A549 (cell line): ENCODE measurements around the gene PFKFB3. TPM values are rescaled to one million over a fixed set of nuclear protein-coding genes. Genes with fewer than 3 reads are reported as not detected.

Experiments used
- ATAC-seq, 2 experiments: fragments of 200-7000 bp in 1 of 2; fragments of >200 bp in 1 of 2; cut with Nextera tagmentation in 1 of 2; cut with Tn5 transposase in 1 of 2; 3 replicates each; pipeline versions ENCODE4 v1.8.0 to v1.9.1; 2018 to 2020; ENCODE audit warnings: mild to moderate bottlenecking in 1 of 2, moderate library complexity in 1 of 2
- CTCF ChIA-PET: fragments of 300-600 bp; sonication (Branson Sonifier 250); formaldehyde crosslinking; extraction: SDS; loops from one replicate; lab custom pipeline; 2021; ENCODE audit warnings: antibody characterized with exemption, inconsistent platforms; lab: Yijun Ruan, JAX
- POLR2A ChIA-PET: fragments of 350-600 bp; formaldehyde crosslinking; extraction: SDS; loops from one replicate; lab custom pipeline; 2021; ENCODE audit warnings: antibody characterized with exemption, inconsistent platforms; lab: Yijun Ruan, JAX
- DNase-seq, 2 experiments: peaks; one replicate each; pipeline versions ENCODE4 v3.0.0 to v3.0.0-alpha.2; 2011 to 2016; ENCODE audit warnings: low read depth in 1 of 2, low spot score in 1 of 2
- FAIRE-seq: peaks from 2 replicates; lab custom pipeline; 2011; peaks lifted over from hg19 to GRCh38; lab: Jason Lieb, UNC
- H3K27ac ChIP-seq, 2 experiments: fragments of >200 bp; sonication (Bioruptor Twin); formaldehyde crosslinking; 3 replicates each; pipeline ENCODE4 v1.5.1; 2016 to 2017
- H3K4me1 ChIP-seq: fragments of >200 bp; sonication (Bioruptor Twin); formaldehyde crosslinking; 3 replicates; pipeline ENCODE4 v1.6.1; 2016
- H3K4me2 ChIP-seq: fragments of >200 bp; sonication (Bioruptor Twin); formaldehyde crosslinking; 3 replicates; pipeline ENCODE4 v1.6.1; 2016
- H3K4me3 ChIP-seq: fragments of >200 bp; sonication (Bioruptor Twin); formaldehyde crosslinking; 3 replicates; pipeline ENCODE4 v1.5.1; 2016
- H3K9me3 ChIP-seq: fragments of >200 bp; sonication (Bioruptor Twin); formaldehyde crosslinking; 3 replicates; pipeline ENCODE4 v1.6.1; 2016
- ATOH8 ChIP-seq: fragments of 250-450 bp; sonication (Bioruptor Pico); IDR thresholded peaks from 2 replicates; pipeline ENCODE4 v1.5.0; 2020; ENCODE audit warnings: low read depth, mild to moderate bottlenecking, moderate library complexity
- CBX2 ChIP-seq: fragments of 200-600 bp; sonication (generic); IDR thresholded peaks from 2 replicates; pipeline ENCODE4 v1.6.1; 2016; ENCODE audit warnings: low read depth, mild to moderate bottlenecking, borderline replicate concordance
- CEBPB ChIP-seq, 2 experiments: fragments of >200 bp in 1 of 2; sonication (Bioruptor Twin) in 1 of 2; formaldehyde crosslinking in 1 of 2; IDR thresholded peaks; 2 replicates each; pipeline ENCODE4 v1.6.1; 2012 to 2016
- CHD2 ChIP-seq: fragments of 150-350 bp; IDR thresholded peaks from 2 replicates; pipeline ENCODE4 v1.6.1; 2014; ENCODE audit warnings: low read length; ENCODE audit not compliant: partially characterized antibody
- CHD4 ChIP-seq: fragments of 200-600 bp; sonication (generic); IDR thresholded peaks from 2 replicates; pipeline ENCODE4 v1.6.1; 2016; ENCODE audit warnings: antibody characterized with exemption, mild to moderate bottlenecking, borderline replicate concordance
- E2F6 ChIP-seq: IDR thresholded peaks from 2 replicates; pipeline ENCODE4 v1.6.1; 2012; ENCODE audit warnings: low read depth, borderline replicate concordance
- FOSB ChIP-seq: fragments of 250-450 bp; sonication (Bioruptor Pico); IDR thresholded peaks from 2 replicates; pipeline ENCODE4 v1.5.0; 2020; ENCODE audit warnings: mild to moderate bottlenecking, moderate library complexity
- FOSL2 ChIP-seq, 2 experiments: fragments of 450-650 bp in 1 of 2; fragments of >200 bp in 1 of 2; sonication (Bioruptor Twin) in 1 of 2; formaldehyde crosslinking; IDR thresholded peaks; 2 replicates each; pipeline versions ENCODE4 v1.5.0 to v1.6.1; 2016 to 2020; ENCODE audit warnings: mild to moderate bottlenecking in 1 of 2, moderate library complexity in 1 of 2
- FOXS1 ChIP-seq: fragments of 250-450 bp; sonication (Bioruptor Pico); IDR thresholded peaks from 2 replicates; pipeline ENCODE4 v1.5.0; 2020; ENCODE audit warnings: mild to moderate bottlenecking, moderate library complexity
- HES2 ChIP-seq: fragments of >200 bp; sonication (Bioruptor Twin); formaldehyde crosslinking; IDR thresholded peaks from 2 replicates; pipeline ENCODE4 v1.6.1; 2016
- HEYL ChIP-seq: fragments of 250-450 bp; sonication (Bioruptor Pico); IDR thresholded peaks from 2 replicates; pipeline ENCODE4 v1.8.0; 2021; ENCODE audit warnings: mild to moderate bottlenecking, moderate library complexity
- HOXA7 ChIP-seq: fragments of 250-450 bp; sonication (Bioruptor Pico); IDR thresholded peaks from 2 replicates; pipeline ENCODE4 v1.5.0; 2020; ENCODE audit warnings: mild to moderate bottlenecking, moderate library complexity
- HOXB13 ChIP-seq: fragments of 250-450 bp; sonication (Bioruptor Pico); IDR thresholded peaks from 2 replicates; pipeline ENCODE4 v1.5.0; 2020; ENCODE audit warnings: low read depth, mild to moderate bottlenecking, moderate library complexity
- HOXB5 ChIP-seq: fragments of 250-450 bp; sonication (Bioruptor Pico); IDR thresholded peaks from 2 replicates; pipeline ENCODE4 v1.5.0; 2020; ENCODE audit warnings: mild to moderate bottlenecking, moderate library complexity
- JUNB ChIP-seq: fragments of >200 bp; sonication (Bioruptor Twin); formaldehyde crosslinking; IDR thresholded peaks from 2 replicates; pipeline ENCODE4 v1.6.1; 2016
- KDM1A ChIP-seq: fragments of 200-600 bp; sonication (generic); IDR thresholded peaks from 2 replicates; pipeline ENCODE4 v1.6.1; 2016; ENCODE audit warnings: low read depth, mild to moderate bottlenecking
- KDM5A ChIP-seq: fragments of 200-600 bp; sonication (generic); IDR thresholded peaks from 2 replicates; pipeline ENCODE4 v1.6.1; 2016; ENCODE audit warnings: antibody characterized with exemption, mild to moderate bottlenecking
- MAFK ChIP-seq: fragments of 450-650 bp; IDR thresholded peaks from 2 replicates; pipeline ENCODE4 v1.6.1; 2014; ENCODE audit not compliant: partially characterized antibody
- MAZ ChIP-seq: fragments of 150-350 bp; IDR thresholded peaks from 2 replicates; pipeline ENCODE4 v1.6.1; 2014; ENCODE audit warnings: antibody characterized with exemption, low read depth, low read length, borderline replicate concordance
- NPAS2 ChIP-seq: fragments of 250-450 bp; sonication (Bioruptor Pico); IDR thresholded peaks from 2 replicates; pipeline ENCODE4 v1.8.0; 2022; ENCODE audit warnings: mild to moderate bottlenecking, moderate library complexity, borderline replicate concordance
- PHF8 ChIP-seq: fragments of 200-600 bp; sonication (generic); IDR thresholded peaks from 2 replicates; pipeline ENCODE4 v1.6.1; 2016; ENCODE audit warnings: low read depth, mild to moderate bottlenecking, antibody characterized with exemption, moderate library complexity, borderline replicate concordance
- POLR2AphosphoS2 ChIP-seq: conservative IDR thresholded peaks from 2 replicates; pipeline ENCODE4 v1.6.1; 2012; ENCODE audit warnings: low read length, improper control_type of control experiment, inconsistent platforms
- RFX5 ChIP-seq: fragments of 450-650 bp; IDR thresholded peaks from 2 replicates; pipeline ENCODE4 v1.7.1; 2014; ENCODE audit warnings: antibody characterized with exemption, mild to moderate bottlenecking, moderate library complexity
- SMC3 ChIP-seq: fragments of >200 bp; sonication (Bioruptor Twin); formaldehyde crosslinking; IDR thresholded peaks from 3 replicates; pipeline ENCODE4 v1.6.1; 2018; ENCODE audit warnings: inconsistent platforms
- SREBF2 ChIP-seq: fragments of 450-650 bp; IDR thresholded peaks from 2 replicates; pipeline ENCODE4 v1.6.1; 2014; ENCODE audit warnings: mild to moderate bottlenecking, moderate library complexity
- TFCP2L1 ChIP-seq: fragments of 250-450 bp; sonication (Bioruptor Pico); IDR thresholded peaks from 2 replicates; pipeline ENCODE4 v1.5.0; 2021; ENCODE audit warnings: mild to moderate bottlenecking
- ZC3H11A ChIP-seq: fragments of 450-650 bp; IDR thresholded peaks from 2 replicates; pipeline ENCODE4 v1.6.1; 2014; ENCODE audit warnings: antibody characterized with exemption, mild to moderate bottlenecking
- ZFP36 ChIP-seq: fragments of 450-650 bp; IDR thresholded peaks from 2 replicates; pipeline ENCODE4 v1.6.1; 2014; ENCODE audit warnings: borderline replicate concordance; ENCODE audit not compliant: partially characterized antibody
- ZNF302 ChIP-seq: fragments of 250-450 bp; sonication (Bioruptor Pico); IDR thresholded peaks from 2 replicates; pipeline ENCODE4 v1.9.0; 2021; ENCODE audit warnings: inconsistent platforms, mild to moderate bottlenecking, moderate library complexity
- ZSCAN20 ChIP-seq: fragments of 250-450 bp; sonication (Bioruptor Pico); IDR thresholded peaks from 2 replicates; pipeline ENCODE4 v1.8.0; 2022; ENCODE audit warnings: mild to moderate bottlenecking, moderate library complexity
- WGBS: methylation state at CpG from one replicate; pipeline ENCODE4 v1.1.6; 2017; ENCODE audit errors: missing lambda C conversion rate; 5-methylcytosine and 5-hydroxymethylcytosine counted together
- polyA plus RNA-seq, 4 experiments: library from polyadenylated mRNA; depleted of rRNA in 3 of 4; stranded (reverse); fragments of >200 nt; fragmentation: RNase III in 1 of 4; extraction: RNeasy Plus Mini Kit Qiagen cat#74134 plus additional on column Dnase treatment in 1 of 4; gene quantifications; 2 replicates in 3 of 4; 3 replicates in 1 of 4; pipeline ENCODE4 v1.2.3, GENCODE V29; 2011 to 2017
- TF ChIP-seq, protein P1 (sequence below): IDR thresholded peaks from 2 replicates; pipeline ENCODE4 v1.6.1; 2012

PFKFB3 gene
- polyA plus RNA-seq, 2 of the 4 experiments (the other 2 are of a cell fraction) = 139 to 232 TPM

GRCh38 chr10:6161921-6162320 is 40.8 kb upstream of the PFKFB3 start (continued):
- TF ChIP-seq CBX2 (no peak), SMC3 (no peak)

GRCh38 chr10:6162589-6163356 is 40.0 kb upstream of the PFKFB3 start:
- POLR2A ChIA-PET = interaction anchor here (0.8 to 1.7 kb wide), 7 partner anchors 9 to 350 kb away, joined by 3 to 25 read pairs (median 5); partner anchors contain the start of genes GDI2 and PFKFB3
- no peak for TF ChIP-seq HOXB5 (CRISPR knock-in tag)
- TF ChIP-seq MAZ = no peak
- peak overlapping the region; percentile 100 for H3K4me3 ChIP-seq
- FAIRE-seq (no peak), DNase-seq (peak in 1 of 2 experiments; percentile 47), ATAC-seq (peak; percentile 14 to 30; a peak in 3 of 6 replicates)
- CTCF ChIA-PET = interaction anchor here (1.0 to 2.7 kb wide), 6 partner anchors 11 to 244 kb away, joined by 3 to 15 read pairs (median 6); partner anchors contain the start of gene PFKFB3
- H3K27ac ChIP-seq = peak overlapping the region; percentile 87 to 94; a peak in 5 of 6 replicates
- peak overlapping the region; percentile 93 for H3K4me2 ChIP-seq
- WGBS = 75% methylated on average over 12 of the region's 12 CpGs
- H3K9me3 ChIP-seq = no peaks in the 10 kb centered on the region
- H3K4me1 ChIP-seq = peaks cover 16% of the 10 kb centered on the region; the same call in 2 of the 3 replicates

DNA sequence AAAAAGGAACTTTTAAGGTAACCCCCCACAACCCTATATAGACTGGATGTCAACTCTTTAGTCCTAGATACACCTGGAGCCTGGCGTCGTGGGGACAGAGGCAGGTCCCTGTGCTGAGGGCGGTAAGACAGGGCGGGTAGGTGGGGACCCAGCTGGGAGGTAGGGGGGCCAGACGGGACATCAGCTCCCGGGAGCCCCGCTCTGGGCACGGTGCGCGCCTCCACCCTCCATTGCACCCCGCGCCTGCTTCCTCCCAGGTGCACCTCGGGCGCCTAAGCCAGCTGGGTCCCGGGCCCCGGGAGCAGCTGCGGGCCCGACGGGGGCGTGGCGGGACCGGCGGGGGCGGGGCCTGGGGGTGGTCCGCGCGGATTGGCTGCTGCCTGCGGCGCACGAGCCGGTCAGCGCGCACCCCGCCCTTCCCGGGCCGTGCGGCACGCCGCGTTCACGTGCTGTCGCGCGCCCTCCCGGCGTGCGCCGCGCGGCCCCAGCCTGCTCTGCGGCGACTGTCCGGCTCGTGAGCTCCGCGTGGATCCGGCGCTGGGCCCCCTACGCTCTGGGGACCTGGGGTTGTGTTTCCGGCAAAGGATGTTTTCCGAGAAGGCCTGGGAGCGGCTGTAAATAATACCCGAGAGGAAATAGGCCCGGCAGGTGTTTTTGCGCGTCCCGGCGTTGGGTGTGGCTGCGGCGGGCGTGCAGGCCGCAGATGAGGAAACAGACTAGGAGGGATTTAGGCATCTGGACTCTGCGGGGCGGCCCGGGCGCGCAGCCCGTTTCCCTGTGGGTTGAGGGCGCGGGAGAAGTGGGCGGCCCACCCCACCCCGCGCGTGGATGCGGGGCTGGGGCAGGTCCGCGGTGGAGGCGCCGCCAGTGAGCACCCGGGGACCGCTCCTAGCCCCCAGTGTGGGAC is 39.1 kb upstream of the PFKFB3 start:
- peak overlapping the region; percentile 87 to 94 for H3K27ac ChIP-seq
- CTCF ChIA-PET = interaction anchor here (0.7 to 2.7 kb wide), 7 partner anchors 12 to 243 kb away, joined by 3 to 15 read pairs (median 6); partner anchors contain the start of gene PFKFB3
- DNase-seq = peak; percentile 80 to 89
- peak overlapping the region; percentile 93 for H3K4me2 ChIP-seq
- POLR2A ChIA-PET = interaction anchor here (0.6 to 1.7 kb wide), 12 partner anchors 9 to 446 kb away, joined by 3 to 25 read pairs (median 4); partner anchors contain the start of genes ANKRD16, FBH1, GDI2 and PFKFB3
- peak overlapping the region; percentile 100 for H3K4me3 ChIP-seq
- FAIRE-seq = no peak
- 15% methylated on average over 19 of the region's 91 CpGs for WGBS
- H3K4me1 ChIP-seq = peaks cover 16% of the 10 kb centered on the region; the same call in 1 of the 3 replicates
- ATAC-seq = peak; percentile 97 to 99
- H3K9me3 ChIP-seq = no peaks in the 10 kb centered on the region
- TF ChIP-seq RFX5 (no peak), HES2 (no peak), CHD4 (no peak), CHD2 (no peak), PHF8 (peak; percentile 95), POLR2AphosphoS2 (no peak), FOXS1 (CRISPR knock-in tag) (peak; percentile 59; the same call in 1 of the 2 replicates), ATOH8 (CRISPR knock-in tag) (peak; percentile 88), FOSL2 (IDR thresholded peaks at IDR 0.05) (no peak), FOSL2 (CRISPR knock-in tag; IDR thresholded peaks at IDR 0.05) (no peak), TFCP2L1 (CRISPR knock-in tag) (no peak), KDM5A (0 out of 2 replicates have a peak, but pooled peaks have one; percentile 32), ZNF302 (CRISPR knock-in tag) (no peak), E2F6 (peak; percentile 95), HEYL (CRISPR knock-in tag) (peak; percentile 65; the same call in 1 of the 2 replicates), HOXB13 (CRISPR knock-in tag) (peak; percentile 80), SREBF2 (no peak), KDM1A (no peak), MAFK (no peak), NPAS2 (CRISPR knock-in tag) (peak; percentile 83; the same call in 1 of the 2 replicates), FOSB (CRISPR knock-in tag) (no peak), HOXA7 (no peak), ZFP36 (no peak), HOXB5 (CRISPR knock-in tag) (peak; percentile 93), JUNB (no peak), ZC3H11A (no peak), ZSCAN20 (no peak), CEBPB (IDR thresholded peaks at IDR 0.05) (no peak)
- TF ChIP-seq, protein P1, sequence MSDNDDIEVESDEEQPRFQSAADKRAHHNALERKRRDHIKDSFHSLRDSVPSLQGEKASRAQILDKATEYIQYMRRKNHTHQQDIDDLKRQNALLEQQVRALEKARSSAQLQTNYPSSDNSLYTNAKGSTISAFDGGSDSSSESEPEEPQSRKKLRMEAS = peak; percentile 99
